Erythroblast (primary cell): Measurements from ENCODE around the gene RTCA.
"Not testable (repeated sequence)": the region's sequence is repeated elsewhere in the genome, so short reads cannot be mapped to it uniquely, and the experiment has no call there.

Source experiments
- DNase-seq, 2 experiments: peaks; one replicate each; lab custom pipeline; 2025; lab: John Stamatoyannopoulos, UW
- GATA1 ChIP-seq: IDR thresholded peaks from 2 replicates; pipeline ENCODE4 v1.6.1; 2011; ENCODE audit warnings: low read depth, mild to moderate bottlenecking, control low read depth, low read length, moderate library complexity
- POLR2A ChIP-seq: IDR thresholded peaks from 2 replicates; pipeline ENCODE4 v1.6.1; 2011; ENCODE audit warnings: mild to moderate bottlenecking, low read length

Gene RTCA

DNA sequence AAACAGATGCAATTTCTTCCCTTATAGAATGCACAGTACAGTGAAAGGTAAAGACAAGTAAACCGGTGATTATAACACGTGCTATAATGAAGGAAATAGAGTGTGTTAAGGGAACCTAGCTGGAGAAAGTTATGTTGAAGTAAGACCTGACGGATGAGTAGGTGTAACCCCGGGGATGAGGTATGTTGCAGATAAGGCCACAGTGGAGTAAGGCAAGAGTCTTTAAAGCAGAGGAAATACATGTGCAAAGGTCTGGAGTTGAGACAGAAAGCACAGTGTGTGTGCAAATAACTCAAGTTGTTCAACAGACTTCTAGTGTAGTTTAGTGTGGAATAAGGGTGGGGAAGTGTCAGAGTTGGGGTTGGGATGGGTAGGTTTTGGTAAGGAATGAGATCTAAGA, 19.3 kb upstream of the RTCA start:
- TF ChIP-seq GATA1 = no peak
- TF ChIP-seq POLR2A = no peak
- peak; percentile 9 to 17 for DNase-seq

DNA sequence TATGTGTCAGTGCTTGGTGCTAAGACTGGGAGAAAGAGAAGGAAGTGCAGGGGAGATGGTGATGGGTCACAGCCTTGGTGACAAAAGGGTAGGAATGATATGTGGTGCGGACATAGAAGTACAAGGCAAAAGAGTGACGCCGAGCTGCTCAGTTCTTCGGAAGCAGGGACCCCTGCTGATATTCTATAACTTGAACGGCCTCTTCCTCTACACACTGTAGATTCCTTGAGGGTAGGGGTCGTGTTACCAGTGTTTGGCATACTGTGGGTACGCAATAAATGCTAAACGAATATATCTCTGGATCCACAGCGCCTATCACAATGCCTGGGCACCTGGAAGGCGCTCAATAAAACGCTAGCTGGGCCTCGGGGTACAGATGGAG, 16.9 kb upstream of the RTCA start:
- no peak for TF ChIP-seq GATA1
- peak; percentile 55 to 60 for DNase-seq

DNA sequence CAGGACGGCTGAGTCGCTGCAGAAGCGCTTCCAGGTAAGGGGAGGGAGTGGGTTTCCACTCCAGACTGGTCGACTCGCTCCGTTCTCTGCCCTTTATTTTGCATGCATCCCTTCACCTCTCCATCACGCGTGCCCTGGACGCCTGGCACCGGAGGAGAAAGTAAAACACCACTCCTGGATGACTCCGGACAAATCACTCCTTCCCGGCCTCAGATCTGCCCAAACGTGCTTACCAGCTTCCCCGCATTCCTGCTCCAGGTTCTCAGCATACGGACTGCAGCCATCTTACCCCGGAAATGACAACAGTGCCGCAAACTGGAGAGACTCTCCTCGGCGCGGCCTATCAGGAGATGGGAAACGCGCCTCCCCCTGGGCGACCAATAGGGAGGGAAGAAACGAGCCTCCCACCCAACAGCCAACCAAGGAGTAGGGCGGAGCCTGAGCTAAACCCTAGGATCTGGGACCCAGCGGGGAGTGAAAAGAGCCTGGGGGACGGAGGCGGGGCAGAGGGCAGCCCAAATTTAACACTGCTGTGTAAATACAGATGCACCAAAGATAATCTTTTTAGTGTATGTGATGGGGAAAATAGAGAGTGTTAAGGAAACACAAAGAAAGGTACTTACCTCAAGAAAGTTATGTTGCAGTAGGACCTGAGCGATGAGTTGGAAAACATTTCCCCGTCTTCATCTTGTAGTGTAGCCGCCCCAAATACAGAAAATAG, 16.3 kb upstream of the RTCA start, which contains the start of gene DBT:
TSS of gene DBT (minus strand) at position 298 of the 721 bp plus-strand sequence. CDS start at position 284, 14 bp downstream.
- TF ChIP-seq GATA1 (no peak), POLR2A (peak; percentile 97)
- DNase-seq = peak; percentile 95 to 96

DNA sequence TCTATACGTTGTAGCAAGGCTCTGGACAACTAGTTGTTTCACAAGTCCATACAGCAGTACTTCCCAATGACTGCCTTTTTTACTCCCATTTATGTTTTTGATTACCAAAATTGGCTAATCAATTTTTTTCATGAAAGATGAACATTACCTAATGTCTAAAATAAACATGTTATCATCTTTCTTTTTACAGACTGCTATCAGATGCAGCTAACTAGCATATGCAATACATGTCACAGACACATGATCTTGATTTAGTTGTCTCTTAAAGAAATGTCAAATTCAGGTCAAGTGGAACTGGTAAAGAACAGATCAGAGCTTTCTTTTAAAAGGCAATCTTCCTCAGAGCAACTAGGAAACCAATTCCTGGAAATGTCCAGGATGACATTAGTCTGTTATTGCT, 15.8 kb upstream of the RTCA start:
- no peak for DNase-seq
- TF ChIP-seq GATA1 (no peak), POLR2A (no peak)

DNA sequence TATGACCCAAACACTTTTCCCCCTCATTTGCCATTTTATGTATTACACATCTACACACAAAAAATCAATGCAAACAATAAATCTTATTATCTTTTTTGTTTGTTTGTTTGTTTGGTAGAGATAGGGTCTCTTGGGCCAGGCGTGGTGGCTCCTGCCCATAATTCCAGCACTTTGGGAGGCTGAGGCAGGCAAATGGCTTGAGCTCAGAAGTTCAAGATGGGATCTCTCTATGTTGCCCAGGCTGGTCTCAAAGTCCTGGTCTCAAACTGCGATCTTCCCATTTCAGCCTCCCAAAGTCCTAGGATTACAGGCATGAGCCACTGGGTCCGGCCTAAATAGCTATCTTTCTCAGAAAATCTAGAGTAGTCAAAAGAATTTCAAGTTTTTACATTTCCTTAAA, 15.2 kb upstream of the RTCA start:
- DNase-seq = no peak
- no peak for TF ChIP-seq POLR2A
- TF ChIP-seq GATA1 = no peak

DNA sequence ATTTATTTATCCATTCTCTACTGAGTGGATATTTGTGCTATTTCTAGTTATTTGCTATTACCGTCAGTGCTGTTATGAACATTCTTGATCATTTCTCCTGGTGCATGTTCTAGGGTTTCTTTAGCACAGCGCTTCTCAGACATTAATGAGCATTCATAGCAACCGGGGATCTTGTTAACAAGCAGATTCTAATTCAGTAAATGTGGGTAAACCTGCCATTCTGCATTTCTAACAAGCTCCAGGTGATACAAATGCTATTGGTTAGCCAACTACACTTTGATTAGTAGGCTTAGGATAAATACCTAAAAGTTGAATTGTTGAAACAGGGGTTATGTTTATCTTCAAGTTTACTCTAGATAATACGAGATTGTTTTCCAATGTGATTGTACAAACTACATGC, 13.1 kb upstream of the RTCA start:
- DNase-seq = no peak
- TF ChIP-seq POLR2A (no peak), GATA1 (no peak)

DNA sequence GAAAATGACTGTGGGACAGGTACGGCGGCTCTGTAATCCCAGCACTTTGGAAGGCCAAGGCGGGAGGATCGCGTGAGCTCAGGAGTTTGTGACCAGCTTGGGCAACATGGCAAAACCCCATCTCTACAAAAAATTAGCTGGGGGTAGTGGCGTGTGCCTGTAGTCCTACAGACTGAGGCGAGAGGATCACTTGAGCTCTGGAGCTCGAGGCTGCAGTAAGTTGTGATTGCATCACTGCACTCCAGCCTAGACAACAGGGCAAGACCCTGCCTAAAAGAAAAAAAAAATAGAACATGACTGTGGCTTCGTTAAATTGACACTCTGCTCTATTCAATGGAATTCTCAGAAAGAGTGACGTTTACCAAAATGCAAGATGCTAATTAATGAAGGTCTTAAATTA, 12.5 kb upstream of the RTCA start:
- no peak for DNase-seq
- TF ChIP-seq POLR2A (no peak), GATA1 (no peak)

DNA sequence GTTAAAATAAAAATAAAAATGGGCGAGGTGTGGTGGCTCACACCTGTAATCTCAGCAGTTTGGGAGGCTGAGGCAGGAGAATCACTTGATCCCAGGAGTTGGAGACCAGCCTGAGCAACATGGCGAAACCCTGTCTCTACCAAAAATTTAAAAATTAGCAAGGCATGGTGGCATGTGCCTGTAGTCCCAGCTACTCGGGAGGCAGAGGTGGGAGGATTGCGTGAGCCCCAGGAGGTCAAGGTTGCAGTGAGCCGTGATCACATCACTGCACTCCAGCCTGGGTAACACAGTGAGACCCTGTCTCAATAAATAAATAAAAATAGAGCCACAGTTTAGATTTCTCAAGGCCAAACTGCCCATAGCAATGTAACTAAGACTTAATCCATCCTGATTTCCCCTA, 9.7 kb upstream of the RTCA start:
- DNase-seq = not testable (repeated sequence)

DNA sequence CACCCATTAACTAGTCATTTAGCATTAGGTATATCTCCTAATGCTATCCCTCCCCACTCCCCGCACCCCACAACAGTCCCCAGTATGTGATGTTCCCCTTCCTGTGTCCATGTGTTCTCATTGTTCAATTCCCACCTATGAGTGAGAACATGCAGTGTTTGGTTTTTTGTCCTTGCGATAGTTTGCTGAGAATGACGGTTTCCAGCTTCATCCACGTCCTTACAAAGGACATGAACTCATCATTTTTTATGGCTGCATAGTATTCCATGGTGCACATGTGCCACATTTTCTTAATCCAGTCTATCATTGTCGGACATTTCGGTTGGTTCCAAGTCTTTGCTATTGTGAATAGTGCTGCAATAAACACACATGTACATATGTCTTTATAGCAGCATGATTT, 7.6 kb upstream of the RTCA start:
- not testable (repeated sequence) for DNase-seq

DNA sequence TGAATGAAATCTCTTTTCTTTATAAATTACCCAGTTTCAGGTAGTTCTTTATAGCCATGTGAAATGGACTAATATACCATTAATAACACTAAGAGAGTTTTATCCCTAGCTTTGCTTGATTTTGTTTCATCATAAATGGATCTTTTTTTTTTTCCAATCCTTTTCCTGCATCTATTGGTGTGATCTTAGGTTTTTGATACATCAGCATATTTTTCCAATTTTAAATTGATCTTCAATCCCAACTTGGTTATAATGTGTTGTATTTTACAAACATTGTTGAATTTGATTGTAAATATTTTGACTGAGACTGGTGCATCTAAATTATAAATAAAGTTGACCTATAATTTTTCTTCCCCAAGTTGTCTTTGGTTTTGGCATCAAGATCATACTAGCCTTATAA, 4.3 kb upstream of the RTCA start:
- no peak for DNase-seq

DNA sequence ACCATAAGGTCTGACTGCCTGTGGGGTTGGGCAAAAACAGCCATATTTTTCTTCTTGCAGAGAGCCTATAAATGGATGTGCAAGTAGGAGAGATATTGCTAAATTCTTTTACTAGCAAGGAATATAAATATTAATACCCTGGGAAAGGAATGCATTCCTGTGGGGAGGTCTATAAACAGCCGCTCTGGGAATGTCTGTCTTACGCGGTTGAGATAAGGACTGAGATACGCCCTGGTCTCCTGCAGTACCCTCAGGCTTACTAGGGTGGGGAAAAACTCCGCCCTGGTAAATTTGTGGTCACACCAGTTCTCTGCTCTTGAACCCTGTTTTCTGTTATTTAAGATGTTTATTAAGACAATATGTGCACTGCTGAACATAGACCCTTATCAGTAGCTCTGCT, 1.9 kb upstream of the RTCA start:
- DNase-seq = peak; percentile 7 to 22

More for the DNA sequence above, 4.3 kb upstream of the RTCA start:
- TF ChIP-seq POLR2A (no peak), GATA1 (no peak)

DNA sequence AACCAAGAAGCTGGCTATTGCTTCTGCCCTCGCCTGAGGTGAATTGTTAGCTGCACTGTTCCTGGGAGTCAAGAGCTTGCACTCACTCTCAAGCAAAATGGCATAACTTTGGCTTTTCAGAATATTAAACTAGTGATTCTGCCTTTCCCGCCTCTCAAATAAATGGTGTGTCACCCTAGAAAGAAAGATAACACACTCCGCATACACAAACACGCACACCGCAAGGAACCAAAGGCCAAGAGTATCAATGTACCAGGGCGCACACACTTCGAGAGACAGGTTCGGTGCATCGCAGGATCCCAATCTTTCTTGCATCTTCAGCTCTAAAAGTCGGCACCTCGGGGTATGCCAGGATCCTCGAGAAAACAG, 470 bp upstream of the RTCA start:
- TF ChIP-seq POLR2A (no peak), GATA1 (no peak)
- peak; percentile 82 to 86 for DNase-seq

DNA sequence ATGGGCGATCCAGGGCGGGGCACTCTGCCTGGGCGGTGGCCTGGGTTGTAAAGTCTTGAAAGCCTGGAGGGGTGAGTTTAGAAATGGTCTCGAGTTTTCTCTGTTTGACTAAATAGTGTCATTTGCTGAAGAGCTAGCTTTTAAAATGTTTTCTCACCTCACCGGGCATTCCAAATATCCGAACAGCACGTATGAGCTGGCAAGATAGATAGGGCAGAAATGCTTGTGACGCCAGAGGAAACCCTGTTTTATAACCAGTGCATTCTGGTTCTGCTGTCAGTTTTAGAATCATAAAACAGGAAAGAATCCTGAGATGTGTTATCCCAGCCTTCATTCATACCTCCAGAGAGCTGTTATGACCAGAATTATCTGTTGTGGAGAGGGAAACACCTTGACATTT, 725 bp downstream of the RTCA start:
- DNase-seq = peak in 1 of 2 experiments; percentile 71
- TF ChIP-seq GATA1 (no peak), POLR2A (no peak)

DNA sequence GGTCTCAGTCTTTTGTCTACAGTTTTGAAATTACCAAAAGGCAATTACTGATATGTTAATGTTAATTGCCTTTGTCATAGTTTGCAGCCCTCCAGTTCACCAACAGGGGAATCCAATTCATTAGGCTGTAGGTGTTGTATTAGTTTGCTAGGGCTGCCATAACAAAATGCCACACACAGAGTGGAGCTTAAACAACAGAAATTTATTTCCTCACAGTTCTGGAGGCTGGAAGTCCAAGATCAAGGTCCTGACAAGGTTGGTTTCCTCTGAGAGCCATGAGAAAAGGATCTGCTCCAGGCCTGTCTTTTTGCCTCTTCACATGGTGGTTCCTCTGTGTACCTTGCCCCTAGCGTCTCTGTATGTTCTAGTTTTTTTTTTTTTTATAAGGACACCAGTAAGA, 1.3 kb downstream of the RTCA start:
- DNase-seq = peak; percentile 15 to 45
- no peak for TF ChIP-seq GATA1
- no peak for TF ChIP-seq POLR2A

DNA sequence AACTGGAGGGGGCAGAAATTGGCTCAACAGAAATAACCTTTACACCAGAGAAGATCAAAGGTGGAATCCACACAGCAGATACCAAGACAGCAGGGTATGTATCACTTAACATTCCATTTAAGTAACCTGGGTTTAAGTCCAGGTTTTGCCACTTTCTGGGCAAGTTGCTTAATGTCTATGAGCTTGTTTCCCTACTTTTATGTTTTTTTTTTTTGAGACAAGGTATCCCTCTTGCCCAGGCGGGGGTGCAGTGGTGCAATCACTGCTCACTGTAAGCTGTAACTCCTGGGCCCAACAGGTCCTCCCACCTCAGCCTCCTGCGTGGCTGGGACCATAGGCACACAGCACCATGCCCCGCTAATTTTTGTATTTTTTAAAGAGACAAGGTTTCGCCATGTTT, 2.2 kb downstream of the RTCA start:
- TF ChIP-seq GATA1 (no peak), POLR2A (no peak)
- DNase-seq = no peak
